ENCODE data around the gene YIPF5. TPM values are rescaled to one million over a fixed set of nuclear protein-coding genes. Genes with fewer than 3 reads are reported as not detected.

The YIPF5 gene
- total RNA-seq, 4 donors from 2014 or later = 15.5 to 26.5 (median 19.5) TPM

DNA sequence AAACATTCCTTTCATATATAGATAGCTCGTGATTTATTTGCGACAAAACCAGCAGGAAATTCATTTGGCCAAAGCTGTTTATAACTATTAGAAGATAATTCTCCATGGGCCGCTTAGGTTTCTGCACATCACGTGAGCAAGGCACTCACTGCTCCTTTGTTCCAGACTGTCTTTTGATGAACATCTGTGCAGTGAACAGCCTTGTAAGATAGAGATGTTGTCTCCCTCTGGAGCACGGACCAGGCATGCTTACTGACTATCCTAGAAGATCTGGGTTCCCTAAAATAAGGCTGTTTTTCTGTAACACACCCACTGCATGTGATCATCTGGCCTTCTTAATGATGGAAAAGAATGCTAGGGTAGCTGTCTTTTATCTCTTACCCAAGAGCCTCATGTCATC lies 30.9 kb downstream of the YIPF5 start:
- TF ChIP-seq, protein P1, sequence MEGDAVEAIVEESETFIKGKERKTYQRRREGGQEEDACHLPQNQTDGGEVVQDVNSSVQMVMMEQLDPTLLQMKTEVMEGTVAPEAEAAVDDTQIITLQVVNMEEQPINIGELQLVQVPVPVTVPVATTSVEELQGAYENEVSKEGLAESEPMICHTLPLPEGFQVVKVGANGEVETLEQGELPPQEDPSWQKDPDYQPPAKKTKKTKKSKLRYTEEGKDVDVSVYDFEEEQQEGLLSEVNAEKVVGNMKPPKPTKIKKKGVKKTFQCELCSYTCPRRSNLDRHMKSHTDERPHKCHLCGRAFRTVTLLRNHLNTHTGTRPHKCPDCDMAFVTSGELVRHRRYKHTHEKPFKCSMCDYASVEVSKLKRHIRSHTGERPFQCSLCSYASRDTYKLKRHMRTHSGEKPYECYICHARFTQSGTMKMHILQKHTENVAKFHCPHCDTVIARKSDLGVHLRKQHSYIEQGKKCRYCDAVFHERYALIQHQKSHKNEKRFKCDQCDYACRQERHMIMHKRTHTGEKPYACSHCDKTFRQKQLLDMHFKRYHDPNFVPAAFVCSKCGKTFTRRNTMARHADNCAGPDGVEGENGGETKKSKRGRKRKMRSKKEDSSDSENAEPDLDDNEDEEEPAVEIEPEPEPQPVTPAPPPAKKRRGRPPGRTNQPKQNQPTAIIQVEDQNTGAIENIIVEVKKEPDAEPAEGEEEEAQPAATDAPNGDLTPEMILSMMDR (IDR thresholded peaks at IDR 0.05 in 4 of 5, conservative IDR thresholded peaks at IDR 0.05 in 1 of 5) = no peak
- TF ChIP-seq POLR2A (IDR thresholded peaks at IDR 0.05) = no peak
- Histone ChIP-seq H3K4me1 (peaks cover 6 to 11% of the 10 kb centered on the region in 2 donors), H3K27ac (no peak overlapping the region), H3K27me3 (no peaks in the 10 kb centered on the region), H3K4me3 (no peak overlapping the region), H3K36me3 (no peaks in the 10 kb centered on the region), H3K9me3 (no peaks in the 10 kb centered on the region)
- in situ Hi-C loops (cut with MboI; ENCODE audit: low sequenced_read_pairs in 4 of 4) = loop anchor here in 1 of 4 donors (25.0 kb wide), 1 partner anchor 302 kb away; no protein-coding TSS in a partner anchor
- intact Hi-C loops (cut with DNase I; ENCODE audit: low total_unique reads) = no loop called here
- DNase-seq = no peak
- ATAC-seq = peak; percentile 44 to 46

DNA sequence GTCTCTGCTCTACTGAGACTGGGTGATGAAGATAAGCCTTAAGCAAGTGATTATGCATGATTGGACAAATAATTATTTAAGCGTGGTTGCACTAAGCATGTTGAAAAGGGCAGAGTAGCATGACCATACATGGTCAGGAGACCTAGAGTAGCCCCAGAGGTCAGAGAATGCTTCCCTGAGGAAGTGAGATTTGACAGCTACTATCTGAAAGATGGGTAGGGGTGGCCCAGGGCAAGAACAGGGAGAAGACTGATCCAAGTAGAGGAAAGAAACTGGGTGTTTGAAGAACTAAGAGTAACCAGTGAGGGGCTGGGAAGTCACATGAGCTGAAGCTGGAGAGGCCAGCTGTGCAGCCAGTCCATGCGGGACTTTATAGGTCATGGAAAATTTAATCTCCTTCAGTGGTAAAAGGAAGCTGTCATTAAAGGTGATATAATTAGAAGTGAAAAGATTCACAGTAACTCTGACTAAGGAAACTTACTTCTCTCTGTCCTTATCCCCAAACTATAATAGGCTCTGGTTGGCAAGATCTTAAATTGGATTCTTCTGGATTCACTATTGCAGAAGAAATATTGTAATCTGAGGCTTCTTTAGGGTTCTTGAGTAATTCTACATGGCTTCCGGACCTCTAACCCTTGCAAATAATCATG lies 35.2 kb downstream of the YIPF5 start:
- no peak overlapping the region for H3K27ac ChIP-seq
- ATAC-seq = no peak

GRCh38 chr5:144134194-144134826 lies 36.1 kb downstream of the YIPF5 start:
- H3K4me1 ChIP-seq = peaks cover 0 to 4% of the 10 kb centered on the region in 2 donors
- no peak overlapping the region for H3K4me3 ChIP-seq
- H3K9me3 ChIP-seq = no peaks in the 10 kb centered on the region
- no peaks in the 10 kb centered on the region for H3K27me3 ChIP-seq
- H3K36me3 ChIP-seq = no peaks in the 10 kb centered on the region
- in situ Hi-C loops (cut with MboI; ENCODE audit: low sequenced_read_pairs in 4 of 4) = loop anchor here in 1 of 4 donors (25.0 kb wide), 1 partner anchor 297 kb away; no protein-coding TSS in a partner anchor
- no peak overlapping the region for H3K27ac ChIP-seq
- intact Hi-C loops (cut with DNase I; ENCODE audit: low total_unique reads) = no loop called here
- DNase-seq (no peak), ATAC-seq (no peak)
- no peak for TF ChIP-seq POLR2A (IDR thresholded peaks at IDR 0.05)
- TF ChIP-seq, protein P1 (IDR thresholded peaks at IDR 0.05 in 4 of 5, conservative IDR thresholded peaks at IDR 0.05 in 1 of 5) = no peak

More for the DNA sequence above, 35.2 kb downstream of the YIPF5 start:
- H3K4me1 ChIP-seq = peaks cover 0 to 4% of the 10 kb centered on the region in 2 donors
- intact Hi-C loops (cut with DNase I; ENCODE audit: low total_unique reads) = no loop called here
- DNase-seq = no peak
- no peaks in the 10 kb centered on the region for H3K36me3 ChIP-seq
- no peaks in the 10 kb centered on the region for H3K27me3 ChIP-seq
- no peaks in the 10 kb centered on the region for H3K9me3 ChIP-seq
- TF ChIP-seq, protein P1 (IDR thresholded peaks at IDR 0.05 in 4 of 5, conservative IDR thresholded peaks at IDR 0.05 in 1 of 5) = no peak
- TF ChIP-seq POLR2A (IDR thresholded peaks at IDR 0.05) = no peak
- no peak overlapping the region for H3K4me3 ChIP-seq
- in situ Hi-C loops (cut with MboI; ENCODE audit: low sequenced_read_pairs in 4 of 4) = loop anchor here in 1 of 4 donors (25.0 kb wide), 1 partner anchor 298 kb away; no protein-coding TSS in a partner anchor

GRCh38 chr5:144133050-144133633 lies 37.3 kb downstream of the YIPF5 start:
- ATAC-seq = no peak
- H3K27me3 ChIP-seq = no peaks in the 10 kb centered on the region
- H3K27ac ChIP-seq = no peak overlapping the region
- H3K36me3 ChIP-seq = no peaks in the 10 kb centered on the region
- in situ Hi-C loops (cut with MboI; ENCODE audit: low sequenced_read_pairs in 4 of 4) = loop anchor here in 1 of 4 donors (25.0 kb wide), 1 partner anchor 296 kb away; no protein-coding TSS in a partner anchor
- intact Hi-C loops (cut with DNase I; ENCODE audit: low total_unique reads) = no loop called here
- no peak for DNase-seq
- TF ChIP-seq, protein P1 (IDR thresholded peaks at IDR 0.05 in 4 of 5, conservative IDR thresholded peaks at IDR 0.05 in 1 of 5) = no peak
- no peak for TF ChIP-seq POLR2A (IDR thresholded peaks at IDR 0.05)
- H3K4me1 ChIP-seq = peaks cover 0 to 4% of the 10 kb centered on the region in 2 donors
- H3K9me3 ChIP-seq = no peaks in the 10 kb centered on the region
- H3K4me3 ChIP-seq = no peak overlapping the region
